ENCODE data around the gene FASN.

Gene FASN

GRCh38 chr17:82101301-82101715 is 3.3 kb upstream of the FASN start:
- DNase-seq = no peak

- no peak for DNase-seq
These were observed 2.7 kb upstream of the FASN start for GRCh38 chr17:82100502-82101298.

- no peak for DNase-seq
These were observed 1.1 kb upstream of the FASN start for GRCh38 chr17:82098939-82099763.

DNA sequence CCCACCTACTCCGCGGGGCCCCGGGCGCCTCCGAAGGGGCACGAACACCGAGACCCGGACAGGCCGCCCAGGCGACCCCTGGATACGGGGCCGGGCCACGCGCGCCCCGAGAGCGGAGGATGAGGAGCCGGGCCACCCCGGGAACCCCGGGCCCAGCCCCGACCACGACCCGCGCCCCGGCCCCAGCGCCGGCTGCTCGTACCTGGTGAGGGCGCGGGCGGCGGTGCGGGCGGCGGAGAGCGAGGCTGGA is 192 bp downstream of the FASN start:
- DNase-seq = no peak

GRCh38 chr17:82097184-82097918 is 685 bp downstream of the FASN start:
- DNase-seq = peak; percentile 31

- DNase-seq = no peak
These were observed 1.3 kb downstream of the FASN start for GRCh38 chr17:82096709-82097183.

GRCh38 chr17:82095777-82096708 is 2.0 kb downstream of the FASN start:
- DNase-seq = no peak

DNA sequence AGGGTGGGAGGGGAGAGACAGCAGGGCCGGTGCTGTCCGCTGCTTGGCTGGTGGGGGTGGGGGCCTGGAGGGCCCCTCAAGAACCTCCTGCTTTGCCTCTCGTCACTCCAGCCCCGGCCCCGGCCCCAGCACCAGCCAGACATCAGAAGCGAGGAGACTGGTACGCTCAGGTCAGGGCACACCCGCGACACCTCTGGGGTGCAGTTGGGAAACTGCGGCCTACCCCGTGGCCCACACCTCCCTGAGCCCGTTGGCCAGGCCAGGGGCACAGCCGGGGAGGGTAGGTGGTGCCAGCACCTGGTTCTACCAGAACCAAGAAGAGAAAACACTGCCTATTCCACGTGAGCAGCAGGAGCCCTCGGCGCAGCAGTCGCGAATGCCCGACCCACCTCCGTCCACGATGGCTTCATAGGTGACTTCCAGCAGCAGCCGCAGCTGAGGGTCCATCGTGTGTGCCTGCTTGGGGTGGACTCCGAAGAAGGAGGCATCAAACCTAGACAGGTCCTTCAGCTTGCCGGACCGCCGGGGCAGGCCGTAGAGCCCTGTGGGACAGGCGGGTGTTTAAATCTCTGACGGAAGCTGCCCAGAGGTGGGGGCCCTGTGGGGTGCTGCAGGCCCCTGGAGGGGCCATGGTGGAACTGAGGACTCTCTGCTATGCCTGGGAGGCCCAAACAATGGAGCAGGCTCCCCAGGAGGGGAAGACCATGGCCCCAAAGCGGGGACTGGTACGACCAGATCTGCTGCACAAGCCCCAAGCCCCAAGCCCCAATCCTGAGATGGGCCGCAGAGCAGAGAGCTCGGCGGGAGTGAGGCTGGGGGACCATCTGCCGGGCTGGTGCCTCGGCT is 2.9 kb downstream of the FASN start:
- no peak for DNase-seq

DNA sequence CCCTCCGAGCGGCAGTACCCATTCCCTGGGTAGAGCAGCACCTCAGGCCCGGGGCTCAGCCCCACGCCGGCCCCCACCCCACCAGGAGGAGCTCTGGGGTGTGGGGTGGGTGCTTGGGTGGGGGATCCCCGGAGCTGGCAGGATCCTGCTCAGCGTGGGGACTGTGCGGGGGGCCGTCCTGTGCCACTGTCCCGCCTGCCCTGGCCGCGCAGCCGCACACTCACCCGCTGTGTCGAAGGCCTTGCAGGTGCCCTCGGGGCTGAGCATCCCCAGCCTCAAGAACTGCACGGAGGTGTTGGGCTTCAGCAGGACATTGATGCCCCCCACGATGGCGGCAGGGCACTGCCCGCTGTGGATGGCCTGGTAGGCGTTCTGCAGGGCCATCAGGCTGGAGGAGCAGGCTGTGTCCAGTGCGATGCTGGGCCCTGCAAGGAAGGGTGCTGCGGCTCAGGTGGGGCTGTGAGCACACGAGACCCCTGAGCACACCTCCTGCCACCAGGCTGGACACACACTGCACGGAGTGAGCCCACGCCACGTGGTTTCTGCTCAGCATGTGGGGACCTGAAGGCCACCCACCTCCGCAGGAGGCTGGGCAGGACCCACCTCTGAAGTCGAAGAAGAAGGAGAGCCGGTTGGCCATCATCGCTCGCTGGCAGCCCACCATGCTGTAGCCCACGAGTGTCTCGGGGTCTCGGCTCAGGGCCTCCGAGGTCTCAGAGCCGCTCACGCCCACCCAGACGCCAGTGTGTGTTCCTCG is 4.9 kb downstream of the FASN start:
- no peak for DNase-seq

DNA sequence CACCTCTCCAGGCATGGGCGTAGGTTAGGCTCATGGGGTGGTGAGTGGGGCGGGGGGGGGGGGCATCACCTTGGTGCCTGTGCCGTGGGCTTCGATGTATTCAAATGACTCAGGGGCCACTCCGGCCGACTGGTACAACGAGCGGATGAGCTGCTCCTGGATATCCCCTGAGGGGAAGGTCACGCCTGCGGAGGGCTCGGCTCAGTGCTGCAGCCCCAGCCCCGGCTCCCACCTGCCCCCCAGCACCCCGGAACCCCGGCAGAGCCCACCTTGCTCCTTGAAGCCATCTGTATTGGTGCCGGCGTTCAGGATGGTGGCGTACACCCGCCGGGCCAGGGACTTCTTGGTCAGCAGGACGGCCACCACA is 5.4 kb downstream of the FASN start:
- no peak for DNase-seq

DNA sequence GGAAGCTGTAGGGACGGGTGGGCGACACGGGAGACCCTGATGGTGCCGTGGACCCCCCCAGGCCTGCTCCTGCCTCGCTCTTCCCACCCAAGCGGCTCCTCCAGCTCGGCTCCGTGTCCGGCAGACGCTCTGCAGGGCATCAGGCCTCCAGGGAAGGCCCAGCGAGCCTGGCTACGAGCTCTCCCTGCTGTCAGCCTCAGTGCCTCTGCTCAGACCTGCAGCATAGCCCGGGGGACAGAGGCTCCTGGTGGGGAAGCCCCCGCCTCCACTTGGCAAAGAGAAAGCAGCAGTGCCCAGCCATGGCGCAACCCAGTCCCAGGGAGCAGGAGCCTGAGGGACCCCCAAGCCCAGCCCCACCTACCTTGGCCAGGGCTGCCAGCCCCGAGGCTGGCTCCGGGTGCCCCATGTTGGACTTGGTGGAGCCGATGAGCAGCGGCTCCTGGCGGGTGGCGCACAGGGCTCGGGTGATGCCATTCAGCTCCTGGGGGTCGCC is 5.9 kb downstream of the FASN start:
- DNase-seq = no peak

- no peak for DNase-seq
These were observed 6.6 kb downstream of the FASN start for GRCh38 chr17:82091264-82092066.

DNA sequence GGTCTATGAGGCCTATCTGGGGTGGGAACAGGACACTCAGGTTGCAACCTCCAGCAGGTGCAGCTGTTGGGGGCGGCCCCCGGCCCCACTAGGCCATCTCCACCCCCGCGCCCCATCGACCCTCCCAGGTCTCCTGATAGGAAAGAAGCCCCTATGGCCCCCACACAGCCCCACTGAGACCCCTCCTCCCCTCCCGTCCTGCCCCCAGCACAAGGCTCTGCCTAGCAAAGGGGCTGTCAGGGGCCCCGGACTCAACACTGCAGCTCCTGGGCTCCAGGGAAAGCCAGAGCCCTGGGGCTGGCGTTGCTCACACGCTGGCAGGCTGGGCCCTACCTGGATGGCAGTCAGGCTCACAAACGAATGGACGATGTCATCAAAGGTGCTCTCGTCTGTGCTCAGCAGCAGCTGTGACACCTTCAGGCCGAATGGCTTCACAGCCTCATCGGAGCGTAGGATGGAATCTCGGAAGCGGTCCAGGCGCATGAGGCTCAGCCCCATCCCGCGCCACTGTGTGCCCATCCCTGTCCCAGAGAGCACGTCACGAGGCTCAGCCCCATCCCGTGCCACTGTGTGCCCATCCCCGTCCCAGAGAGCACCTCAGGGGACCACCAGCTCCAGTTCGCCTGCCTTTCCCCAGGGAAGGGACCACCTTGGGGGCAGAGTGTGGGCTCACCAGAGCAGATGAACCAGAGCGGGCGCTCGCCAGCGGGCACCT is 7.3 kb downstream of the FASN start:
- no peak for DNase-seq

DNA sequence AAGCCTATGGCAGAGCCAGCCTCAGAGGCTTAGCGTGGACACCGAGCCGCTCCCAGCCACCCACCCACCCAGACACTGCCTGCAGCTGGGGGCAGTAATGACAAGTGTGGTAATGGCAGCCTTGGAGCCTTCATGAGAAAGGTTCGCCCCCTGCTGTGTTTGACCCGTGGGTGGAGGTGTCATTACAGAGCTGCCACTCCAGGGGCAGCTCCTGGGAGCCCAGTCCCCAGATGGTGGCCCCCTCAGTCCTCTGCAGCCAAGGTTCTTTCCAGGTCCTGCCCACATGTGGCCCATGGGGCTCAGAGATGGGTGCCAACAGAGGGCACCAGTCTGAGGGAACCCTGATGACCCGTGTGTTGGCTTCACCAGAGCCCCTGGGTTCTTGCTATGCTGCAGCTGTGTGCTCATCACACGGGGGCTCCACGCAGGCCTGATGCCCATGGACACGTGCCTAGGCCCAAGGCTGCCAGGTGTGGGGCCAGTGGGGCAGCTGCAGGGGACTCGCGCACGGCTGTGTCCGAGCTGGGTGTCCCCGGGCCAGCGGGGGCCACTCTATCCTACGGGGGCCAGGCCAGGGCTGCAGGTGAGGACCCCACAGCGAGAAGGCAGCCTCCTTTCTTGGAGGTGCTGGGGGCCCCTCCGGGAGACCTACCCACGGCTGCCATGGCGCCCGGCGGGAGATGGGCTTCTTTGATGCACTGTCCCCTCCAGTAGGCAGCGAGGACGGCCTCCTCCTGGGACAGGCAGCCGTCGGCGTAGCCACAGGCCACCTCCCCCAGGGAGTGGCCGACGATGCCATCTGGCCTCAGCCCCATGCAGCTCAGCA is 8.1 kb downstream of the FASN start:
- no peak for DNase-seq

DNA sequence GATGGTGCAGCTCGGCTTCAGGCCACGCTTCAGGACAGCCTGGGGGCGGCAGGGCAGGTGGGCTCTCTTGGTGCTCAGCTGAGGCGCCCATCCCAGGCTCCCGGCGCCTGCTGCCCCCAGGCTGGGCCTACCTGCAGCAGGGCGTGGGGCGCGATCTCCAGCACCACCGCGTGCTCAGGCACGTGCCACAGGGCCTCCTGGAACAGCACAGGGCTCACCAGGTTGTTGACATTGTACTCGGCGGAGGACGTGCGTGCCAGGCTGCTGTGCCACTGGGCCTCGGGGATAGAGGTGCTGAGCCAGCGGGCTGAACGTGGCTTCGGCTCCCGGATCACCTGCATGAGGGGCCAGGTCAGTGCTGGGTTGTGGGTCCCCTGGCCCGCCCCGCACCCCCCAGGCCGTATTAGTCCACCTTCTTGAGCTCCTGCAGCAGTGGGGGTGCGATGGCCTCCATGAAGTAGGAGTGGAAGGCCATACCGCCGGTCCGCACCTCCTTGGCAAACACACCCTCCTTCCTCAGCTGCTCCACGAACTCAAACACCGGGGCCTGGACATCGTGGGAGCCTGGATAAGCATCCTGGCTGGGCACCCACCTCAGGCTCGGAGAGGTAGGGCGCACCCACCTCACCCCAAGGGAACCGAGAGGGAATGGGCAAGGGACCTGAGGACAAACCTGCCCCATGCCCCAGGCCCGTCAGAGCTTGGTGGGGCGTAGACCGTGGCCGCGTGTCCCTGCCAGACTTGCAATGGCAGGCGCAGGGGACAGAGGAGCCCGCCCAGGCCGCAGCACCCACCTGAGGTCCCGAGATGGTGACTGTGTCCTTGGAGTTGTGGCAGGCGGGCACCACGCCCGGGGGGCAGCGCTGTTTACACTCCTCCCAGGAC is 9.0 kb downstream of the FASN start:
- DNase-seq = no peak

GRCh38 chr17:82087961-82088837 is 9.8 kb downstream of the FASN start:
- DNase-seq = no peak
